NCI-H187 treated with DMSO at 0.1 percent for 48 hours (cell line): Measurements from ENCODE around the gene SNCAIP.
"Not testable (repeated sequence)": the region's sequence is repeated elsewhere in the genome, so short reads cannot be mapped to it uniquely, and the experiment has no call there.

Experiments used
- DNase-seq: peaks from one replicate; lab custom pipeline; 2025; lab: John Stamatoyannopoulos, UW

The SNCAIP gene

DNA sequence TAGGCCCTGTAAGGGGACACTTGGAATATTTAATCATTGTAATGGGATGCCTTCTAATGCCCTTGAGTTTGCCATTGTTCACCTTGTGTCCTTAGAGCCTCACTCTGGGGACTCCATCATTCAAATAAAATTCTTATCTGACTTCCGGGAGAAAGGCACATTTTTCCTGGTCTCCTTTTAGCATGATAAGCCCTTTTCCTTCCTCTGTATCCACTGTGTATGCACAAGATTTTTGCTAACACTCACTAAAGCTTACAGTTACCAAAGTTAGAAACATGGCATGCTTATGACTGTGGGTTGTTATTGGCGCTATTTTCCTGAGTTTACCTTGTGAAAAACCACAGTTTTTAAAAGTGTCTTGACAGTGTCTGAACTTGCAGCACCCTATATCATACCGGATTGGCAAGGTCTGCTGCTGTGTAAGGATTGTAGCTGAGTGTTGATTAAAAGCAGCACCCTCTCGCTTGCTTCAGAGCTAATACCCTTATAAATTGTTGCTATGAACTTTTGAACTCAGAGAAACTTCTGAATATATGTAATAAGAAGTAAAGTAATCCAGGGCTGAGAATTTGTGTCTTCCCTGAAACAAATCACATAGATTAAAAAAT, 46.4 kb downstream of the SNCAIP start:
- DNase-seq, result no peak

- DNase-seq, result no peak
These were observed 50.3 kb downstream of the SNCAIP start for GRCh38 chr5:122362361-122362760.

GRCh38 chr5:122363623-122364022, 51.6 kb downstream of the SNCAIP start:
- no peak for DNase-seq

DNA sequence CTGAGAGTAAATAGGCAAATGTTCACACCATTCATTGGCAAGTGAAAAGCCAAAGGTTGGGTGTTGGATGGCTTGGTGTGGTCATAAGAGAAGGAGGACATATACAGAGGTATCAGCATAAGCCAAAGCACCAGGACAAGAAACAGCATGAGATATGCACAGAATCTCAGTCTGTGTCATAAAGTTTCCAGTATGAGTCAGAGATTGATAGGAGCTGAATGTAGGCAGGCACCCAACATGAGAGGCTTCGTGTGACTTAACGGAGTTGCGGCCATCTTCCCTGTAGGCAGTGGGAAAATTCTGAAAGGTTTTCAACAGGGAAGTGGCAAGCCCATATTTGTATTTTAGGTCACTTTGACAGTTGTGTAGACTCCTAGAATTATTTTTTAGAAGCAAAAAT, 54.5 kb downstream of the SNCAIP start:
- no peak for DNase-seq

DNA sequence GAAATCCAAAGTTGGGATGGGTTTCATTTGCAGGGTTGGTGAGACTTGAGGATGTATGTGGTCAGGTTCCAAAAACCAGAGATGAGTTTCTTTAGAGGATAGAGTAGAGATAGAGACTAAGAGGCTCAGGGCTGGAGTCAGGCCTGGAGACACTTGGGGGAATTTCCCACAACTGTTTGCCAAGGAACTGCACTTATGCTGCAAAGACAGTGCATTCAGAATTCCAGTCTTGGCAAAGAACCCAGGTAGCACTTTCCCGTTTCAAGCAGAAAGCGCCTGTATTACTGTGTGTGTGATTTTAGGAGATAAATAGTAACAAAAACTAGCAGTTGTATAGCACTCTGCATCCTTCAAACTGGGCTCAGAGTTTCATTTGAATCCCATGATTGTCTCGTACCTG, 55.4 kb downstream of the SNCAIP start:
- no peak for DNase-seq

GRCh38 chr5:122368510-122369251, 56.6 kb downstream of the SNCAIP start:
- DNase-seq, result no peak

- DNase-seq, result no peak
These were observed 57.3 kb downstream of the SNCAIP start for GRCh38 chr5:122369253-122369815.

- DNase-seq, result no peak
These were observed 59.6 kb downstream of the SNCAIP start for GRCh38 chr5:122371511-122372151.

DNA sequence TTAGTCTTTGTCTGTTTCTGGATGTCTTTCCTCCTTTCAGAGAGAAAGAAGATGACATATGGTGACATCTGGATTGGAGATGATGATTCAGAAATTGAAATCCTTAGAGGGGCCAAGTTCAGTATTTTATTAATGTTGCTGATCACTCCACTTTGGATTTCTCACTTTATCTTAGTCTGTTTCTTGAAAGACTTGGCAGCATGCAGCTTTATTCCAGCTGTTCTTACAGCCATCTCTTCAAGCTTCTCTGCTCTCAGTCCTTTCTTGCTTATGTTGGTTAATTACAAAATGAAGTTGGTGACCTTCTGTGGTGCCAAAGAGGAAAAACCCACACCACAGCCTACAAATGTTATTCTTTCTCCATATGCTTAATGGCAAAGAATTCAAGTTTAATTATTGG, 62.1 kb downstream of the SNCAIP start:
- DNase-seq, result no peak

GRCh38 chr5:122375801-122376200, 63.8 kb downstream of the SNCAIP start:
- no peak for DNase-seq

- DNase-seq, result no peak
These were observed 64.2 kb downstream of the SNCAIP start for GRCh38 chr5:122376250-122376649.

- no peak for DNase-seq
These were observed 65.0 kb downstream of the SNCAIP start for GRCh38 chr5:122377026-122377425.

DNA sequence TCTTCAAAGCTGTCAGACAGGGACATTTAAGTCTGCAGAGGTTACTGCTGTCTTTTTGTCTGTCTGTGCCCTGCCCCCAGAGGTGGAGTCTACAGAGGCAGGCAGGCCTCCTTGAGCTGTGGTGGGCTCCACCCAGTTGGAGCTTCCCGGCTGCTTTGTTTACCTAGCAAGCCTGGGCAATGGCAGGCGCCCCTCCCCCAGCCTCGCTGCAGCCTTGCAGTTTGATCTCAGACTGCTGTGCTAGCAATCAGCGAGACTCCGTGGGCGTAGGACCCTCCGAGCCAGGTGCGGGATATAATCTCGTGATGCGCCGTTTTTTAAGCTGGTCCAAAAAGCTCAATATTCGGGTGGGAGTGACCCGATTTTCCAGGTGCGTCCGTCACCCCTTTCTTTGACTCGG, 70.9 kb downstream of the SNCAIP start:
- DNase-seq, result not testable (repeated sequence)

- DNase-seq, result no peak
These were observed 72.8 kb downstream of the SNCAIP start for GRCh38 chr5:122384739-122385235.

DNA sequence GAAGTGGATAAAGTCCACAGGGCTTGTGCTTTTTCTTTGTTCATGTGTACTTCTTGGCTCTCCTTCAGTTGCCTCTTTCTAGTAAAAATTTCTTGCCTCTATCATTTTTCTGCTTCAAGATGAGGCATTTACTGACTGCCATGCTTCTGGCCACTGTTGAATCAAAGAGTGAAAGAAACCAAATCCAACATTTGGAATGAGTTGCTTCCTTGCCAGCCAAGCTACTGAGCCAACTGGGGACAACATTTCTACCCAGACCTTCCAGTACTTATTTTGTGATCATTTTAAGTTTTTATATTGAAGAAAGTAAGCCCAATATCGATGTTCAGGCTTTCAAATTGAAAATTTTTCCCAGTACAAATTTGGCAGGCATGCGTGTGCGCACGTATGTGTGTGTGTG, 73.2 kb downstream of the SNCAIP start:
- DNase-seq, result no peak

DNA sequence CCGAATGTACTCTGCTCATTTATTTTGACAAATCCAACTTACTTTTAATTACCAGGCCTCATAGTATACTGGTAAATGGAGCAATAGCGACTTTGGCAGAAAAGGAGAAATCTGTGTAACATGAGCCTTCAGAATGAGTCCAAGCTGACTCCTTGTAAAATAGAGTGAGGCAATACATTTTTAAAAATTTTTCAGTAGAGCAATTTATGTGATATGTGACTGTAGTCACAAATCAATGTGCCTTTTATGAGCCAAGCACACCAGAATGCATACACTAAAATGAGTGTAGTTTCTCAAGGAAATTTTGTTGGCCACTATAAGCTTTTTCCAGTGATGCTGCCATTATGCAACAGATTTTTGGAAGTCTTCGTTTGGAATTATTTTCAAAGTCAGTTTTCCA, 73.8 kb downstream of the SNCAIP start:
- no peak for DNase-seq

DNA sequence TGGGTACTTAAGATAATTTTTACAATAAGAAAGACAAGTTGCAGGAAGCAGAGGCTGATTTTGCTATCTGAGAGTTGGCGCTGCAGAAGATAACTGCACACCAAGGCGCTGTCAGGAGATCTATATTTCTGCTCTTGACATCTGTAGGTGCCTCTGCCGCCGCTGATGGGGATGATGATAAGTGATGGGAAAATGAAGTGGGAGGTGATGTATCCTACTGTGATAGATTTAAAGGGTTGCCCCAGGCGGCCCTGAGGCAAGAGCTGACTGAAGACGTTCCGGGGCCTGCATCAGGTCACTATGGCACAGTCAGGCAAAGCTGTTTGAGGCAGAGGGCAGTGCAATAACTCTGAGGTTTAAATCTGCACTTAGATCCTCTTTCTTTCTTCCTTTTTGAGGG, 78.1 kb downstream of the SNCAIP start:
- no peak for DNase-seq

DNA sequence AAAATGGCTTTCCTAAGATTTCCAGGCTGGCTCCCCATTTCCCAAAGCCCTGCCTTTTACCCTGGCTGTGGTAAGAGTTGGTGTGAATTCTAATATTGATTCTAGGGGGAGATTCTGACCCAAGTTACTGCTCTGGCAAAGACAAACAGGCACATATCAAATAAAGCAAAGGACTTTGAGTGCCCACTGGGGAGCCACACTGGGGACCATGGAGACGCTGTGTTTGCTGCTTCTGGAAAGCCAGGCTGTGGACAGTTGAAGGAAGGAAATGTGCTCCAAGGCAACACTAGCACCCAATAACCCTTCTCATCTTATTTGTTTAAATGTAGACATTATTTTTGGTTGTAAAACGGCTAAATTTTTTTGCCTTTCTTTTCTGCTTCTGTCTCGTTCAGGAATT, 78.7 kb downstream of the SNCAIP start:
- DNase-seq, result no peak

- no peak for DNase-seq
These were observed 79.6 kb downstream of the SNCAIP start for GRCh38 chr5:122391621-122392020.

GRCh38 chr5:122392224-122392623, 80.2 kb downstream of the SNCAIP start:
- DNase-seq, result no peak

DNA sequence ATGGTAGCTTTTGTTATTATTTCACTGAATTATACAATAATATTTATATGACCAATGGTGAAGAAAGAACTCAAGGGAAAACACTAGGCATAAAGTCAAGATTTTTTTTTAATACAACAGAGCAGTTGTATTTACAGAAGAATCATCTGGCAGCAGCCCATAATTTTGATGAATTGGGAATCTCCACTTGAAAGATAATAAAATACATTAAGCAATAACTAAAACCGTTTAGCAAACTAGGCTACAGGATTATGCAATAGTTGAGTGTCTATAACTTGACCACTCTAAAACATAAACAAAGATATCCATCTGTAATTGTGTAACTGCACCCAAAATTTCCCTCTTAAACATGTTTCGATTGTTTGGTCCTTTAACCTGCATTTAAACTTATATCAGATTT, 80.8 kb downstream of the SNCAIP start:
- DNase-seq, result no peak

- no peak for DNase-seq
These were observed 82.4 kb downstream of the SNCAIP start for GRCh38 chr5:122394284-122394930.
